Activated CD8-positive, alpha-beta memory T cell treated with anti-CD3 and anti-CD28 coated beads for 36 hours (primary cell): ENCODE data around the gene SIVA1. TPM values are rescaled to one million over a fixed set of nuclear protein-coding genes. Genes with fewer than 3 reads are reported as not detected.

Experiments used
- CTCF ChIA-PET: fragments of 350-600 bp; sonication (Branson Sonifier 250); formaldehyde crosslinking; loops from one replicate; lab custom pipeline; 2021; ENCODE audit warnings: antibody characterized with exemption; lab: Charles Lee
- POLR2A ChIA-PET: fragments of 350-600 bp; sonication (Branson Sonifier 250); formaldehyde crosslinking; loops from one replicate; lab custom pipeline; 2021; ENCODE audit warnings: antibody characterized with exemption; lab: Charles Lee
- total RNA-seq, 2 experiments: library from RNA; stranded (reverse); gene quantifications; one replicate each; pipeline ENCODE4 v1.2.3, GENCODE V29; 2021

SIVA1 gene
- total RNA-seq, 2 experiments from 2014 or later: 167 TPM

- ChIA-PET CTCF (interaction anchor here (1.5 kb wide), 1 partner anchor 52 kb away, joined by 3 read pairs; no protein-coding TSS in a partner anchor), POLR2A (no interaction called here)
Observed at GRCh38 chr14:104773505-104774452, 20.8 kb downstream of the SIVA1 start.

- CTCF ChIA-PET: no interaction called here
- POLR2A ChIA-PET: no interaction called here
Observed at GRCh38 chr14:104774453-104775072, 21.6 kb downstream of the SIVA1 start.

- ChIA-PET POLR2A (no interaction called here), CTCF (no interaction called here)
Observed at GRCh38 chr14:104775073-104775489, 22.1 kb downstream of the SIVA1 start.

GRCh38 chr14:104776481-104776880 is 23.5 kb downstream of the SIVA1 start:
- CTCF ChIA-PET: no interaction called here
- POLR2A ChIA-PET: interaction anchor here (0.7 kb wide), 1 partner anchor 18 kb away, joined by 6 read pairs; no protein-coding TSS in a partner anchor

GRCh38 chr14:104776961-104777807 is 24.2 kb downstream of the SIVA1 start:
- ChIA-PET CTCF (interaction anchor here (0.6 to 1.1 kb wide), 2 partner anchors 9 to 285 kb away, joined by 4 read pairs; no protein-coding TSS in a partner anchor), POLR2A (no interaction called here)

GRCh38 chr14:104777808-104778249 is 24.9 kb downstream of the SIVA1 start:
- ChIA-PET POLR2A (no interaction called here), CTCF (interaction anchor here (0.6 to 1.1 kb wide), 2 partner anchors 9 to 284 kb away, joined by 4 read pairs; no protein-coding TSS in a partner anchor)

- POLR2A ChIA-PET: no interaction called here
- CTCF ChIA-PET: interaction anchor here (1.1 to 3.1 kb wide), 3 partner anchors 8 to 12 kb away, joined by 3 to 12 read pairs (median 3); no protein-coding TSS in a partner anchor
Observed at GRCh38 chr14:104778694-104779331, 25.9 kb downstream of the SIVA1 start.

- ChIA-PET POLR2A (interaction anchor here (0.6 kb wide), 1 partner anchor 221 kb away, joined by 3 read pairs; no protein-coding TSS in a partner anchor), CTCF (interaction anchor here (0.6 to 3.1 kb wide), 3 partner anchors 9 to 351 kb away, joined by 3 to 12 read pairs (median 3); no protein-coding TSS in a partner anchor)
Observed at GRCh38 chr14:104779776-104780512, 27.0 kb downstream of the SIVA1 start.

GRCh38 chr14:104780513-104781030 is 27.6 kb downstream of the SIVA1 start:
- POLR2A ChIA-PET: no interaction called here

GRCh38 chr14:104781271-104782077 is 28.5 kb downstream of the SIVA1 start:
- ChIA-PET POLR2A (no interaction called here), CTCF (interaction anchor here (3.1 kb wide), 1 partner anchor 13 kb away, joined by 12 read pairs; no protein-coding TSS in a partner anchor)

More at GRCh38 chr14:104780513-104781030, 27.6 kb downstream of the SIVA1 start:
- CTCF ChIA-PET: interaction anchor here (0.6 to 3.1 kb wide), 2 partner anchors 12 to 351 kb away, joined by 3 to 12 read pairs; no protein-coding TSS in a partner anchor

GRCh38 chr14:104782086-104782807 is 29.3 kb downstream of the SIVA1 start:
- CTCF ChIA-PET: no interaction called here

GRCh38 chr14:104782808-104783139 is 29.8 kb downstream of the SIVA1 start:
- POLR2A ChIA-PET: interaction anchor here (0.6 kb wide), 1 partner anchor 390 kb away, joined by 6 read pairs; no protein-coding TSS in a partner anchor
- CTCF ChIA-PET: no interaction called here

More at GRCh38 chr14:104782086-104782807, 29.3 kb downstream of the SIVA1 start:
- POLR2A ChIA-PET: interaction anchor here (0.6 kb wide), 1 partner anchor 391 kb away, joined by 6 read pairs; no protein-coding TSS in a partner anchor

- ChIA-PET POLR2A (no interaction called here), CTCF (no interaction called here)
Observed at GRCh38 chr14:104783484-104784217, 30.7 kb downstream of the SIVA1 start.

- POLR2A ChIA-PET: no interaction called here
- CTCF ChIA-PET: no interaction called here
Observed at GRCh38 chr14:104784218-104784568, 31.2 kb downstream of the SIVA1 start.
